ENCODE data around the gene DNAJC21. TPM values are rescaled to one million over a fixed set of nuclear protein-coding genes. Genes with fewer than 3 reads are reported as not detected.
A peak's percentile ranks its signal among the peaks of the same experiment; 100 is the strongest.

DNAJC21 gene
- total and polyA plus RNA-seq, 8 donors = 21.8 to 69.4 (median 31.6) TPM

DNA sequence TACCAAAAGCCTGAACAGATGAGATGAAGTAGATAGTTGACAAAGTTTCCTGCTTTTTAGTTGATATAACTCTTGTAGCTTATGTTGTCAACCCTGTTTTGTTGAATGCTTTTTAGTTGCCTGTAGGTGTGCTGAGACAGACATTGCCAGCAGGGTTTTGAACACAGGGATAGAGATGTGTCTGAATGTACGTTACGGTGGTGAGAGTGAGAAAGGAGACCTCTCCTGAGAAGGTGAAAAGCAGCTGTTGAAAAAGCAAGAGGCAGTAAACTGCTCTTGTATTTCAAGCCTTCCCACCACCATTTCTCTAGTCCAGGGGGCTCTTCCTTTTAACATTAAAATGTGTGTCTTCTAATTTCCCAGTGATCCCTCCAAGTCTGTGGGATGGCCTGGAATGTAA is 14.7 kb downstream of the DNAJC21 start:
- Histone ChIP-seq H3K4me3 (no peak overlapping the region), H3K27me3 (no peaks in the 10 kb centered on the region), H3K9me3 (no peaks in the 10 kb centered on the region), H3K27ac (no peak overlapping the region), H3K4me1 (no peaks in the 10 kb centered on the region), H3K36me3 (peaks cover 38 to 100% (median 93%) of the 10 kb centered on the region in 4 donors)
- TF ChIP-seq, protein P1, sequence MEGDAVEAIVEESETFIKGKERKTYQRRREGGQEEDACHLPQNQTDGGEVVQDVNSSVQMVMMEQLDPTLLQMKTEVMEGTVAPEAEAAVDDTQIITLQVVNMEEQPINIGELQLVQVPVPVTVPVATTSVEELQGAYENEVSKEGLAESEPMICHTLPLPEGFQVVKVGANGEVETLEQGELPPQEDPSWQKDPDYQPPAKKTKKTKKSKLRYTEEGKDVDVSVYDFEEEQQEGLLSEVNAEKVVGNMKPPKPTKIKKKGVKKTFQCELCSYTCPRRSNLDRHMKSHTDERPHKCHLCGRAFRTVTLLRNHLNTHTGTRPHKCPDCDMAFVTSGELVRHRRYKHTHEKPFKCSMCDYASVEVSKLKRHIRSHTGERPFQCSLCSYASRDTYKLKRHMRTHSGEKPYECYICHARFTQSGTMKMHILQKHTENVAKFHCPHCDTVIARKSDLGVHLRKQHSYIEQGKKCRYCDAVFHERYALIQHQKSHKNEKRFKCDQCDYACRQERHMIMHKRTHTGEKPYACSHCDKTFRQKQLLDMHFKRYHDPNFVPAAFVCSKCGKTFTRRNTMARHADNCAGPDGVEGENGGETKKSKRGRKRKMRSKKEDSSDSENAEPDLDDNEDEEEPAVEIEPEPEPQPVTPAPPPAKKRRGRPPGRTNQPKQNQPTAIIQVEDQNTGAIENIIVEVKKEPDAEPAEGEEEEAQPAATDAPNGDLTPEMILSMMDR (IDR thresholded peaks at IDR 0.05) = no peak
- TF ChIP-seq EP300 (IDR thresholded peaks at IDR 0.05) (no peak), POLR2AphosphoS5 (IDR thresholded peaks at IDR 0.05) (no peak), POLR2A (IDR thresholded peaks at IDR 0.05) (no peak)
- intact Hi-C loops (cut with DNase I; ENCODE audit: low total_unique reads) = no loop called here
- 96 to 99% (median 98%) methylated on average over 2 of the region's 2 CpGs for WGBS, 5 donors
- DNase-seq = no peak

DNA sequence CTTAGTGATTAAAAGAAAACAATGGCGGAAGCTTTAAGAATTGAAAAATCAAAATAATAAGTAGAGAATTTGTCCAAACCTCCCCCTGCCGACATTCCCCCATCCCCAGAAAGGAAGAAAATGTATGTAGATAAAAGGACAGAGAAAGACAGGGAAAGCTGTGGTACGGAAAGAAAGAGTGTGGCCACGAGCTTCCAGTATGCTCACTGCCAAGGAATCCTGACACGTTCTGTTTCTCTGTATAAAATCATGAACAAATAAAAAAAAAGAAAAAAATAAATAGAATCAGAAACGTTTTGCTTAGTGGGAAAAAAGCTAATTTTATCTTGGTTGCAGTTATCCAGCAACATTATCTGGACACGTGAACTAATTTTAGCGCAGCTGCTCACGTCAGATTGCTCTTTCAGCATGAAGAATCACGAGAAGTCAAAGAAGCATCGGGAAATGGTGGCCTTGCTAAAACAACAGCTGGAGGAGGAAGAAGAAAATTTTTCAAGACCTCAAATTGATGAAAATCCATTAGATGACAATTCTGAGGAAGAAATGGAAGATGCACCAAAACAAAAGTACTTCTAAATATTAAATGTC is 15.2 kb downstream of the DNAJC21 start:
- 87 to 89% (median 89%) methylated on average over 11 of the region's 11 CpGs for WGBS, 5 donors
- Histone ChIP-seq H3K4me3 (no peak overlapping the region), H3K9me3 (no peaks in the 10 kb centered on the region), H3K27me3 (no peaks in the 10 kb centered on the region), H3K4me1 (no peaks in the 10 kb centered on the region), H3K27ac (no peak overlapping the region), H3K36me3 (peaks cover 38 to 100% (median 93%) of the 10 kb centered on the region in 4 donors)
- intact Hi-C loops (cut with DNase I; ENCODE audit: low total_unique reads) = no loop called here
- TF ChIP-seq POLR2AphosphoS5 (IDR thresholded peaks at IDR 0.05) (no peak), EP300 (IDR thresholded peaks at IDR 0.05) (no peak), POLR2A (IDR thresholded peaks at IDR 0.05) (no peak)
- TF ChIP-seq, protein P1 (IDR thresholded peaks at IDR 0.05) = no peak
- DNase-seq = no peak

DNA sequence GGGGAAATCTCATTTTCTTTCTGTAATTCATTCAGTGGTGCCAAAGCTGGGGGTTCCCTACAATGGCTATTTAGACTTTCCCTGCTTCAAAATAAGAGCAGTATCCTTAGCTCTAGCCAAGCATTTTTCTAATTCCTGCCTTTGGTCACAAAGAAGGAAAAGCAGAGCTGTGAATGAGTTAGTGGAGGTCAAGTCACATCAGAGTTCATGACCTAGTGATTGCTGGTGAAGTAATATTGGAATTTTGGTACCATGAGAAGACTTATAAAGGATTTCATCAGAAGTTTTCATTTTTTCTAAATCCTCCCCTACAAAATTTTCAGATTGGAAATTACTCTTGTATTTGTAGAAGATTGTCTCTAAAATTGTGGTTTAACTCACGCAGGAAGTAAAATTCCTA is 28.0 kb downstream of the DNAJC21 start:
- 93 to 100% (median 97%) methylated on average over 1 of the region's 1 CpG for WGBS, 5 donors
- peaks cover 16 to 44% (median 32%) of the 10 kb centered on the region in 4 donors for H3K36me3 ChIP-seq
- TF ChIP-seq POLR2A (IDR thresholded peaks at IDR 0.05) (no peak), POLR2AphosphoS5 (IDR thresholded peaks at IDR 0.05) (no peak), EP300 (IDR thresholded peaks at IDR 0.05) (no peak)
- TF ChIP-seq, protein P1 (IDR thresholded peaks at IDR 0.05) = no peak
- no peaks in the 10 kb centered on the region for H3K27me3 ChIP-seq
- no peak for DNase-seq
- intact Hi-C loops (cut with DNase I; ENCODE audit: low total_unique reads) = no loop called here
- peaks cover 0 to 3% (median 0%) of the 10 kb centered on the region in 4 donors for H3K4me1 ChIP-seq
- H3K9me3 ChIP-seq = no peaks in the 10 kb centered on the region
- no peak overlapping the region for H3K27ac ChIP-seq
- H3K4me3 ChIP-seq = no peak overlapping the region

DNA sequence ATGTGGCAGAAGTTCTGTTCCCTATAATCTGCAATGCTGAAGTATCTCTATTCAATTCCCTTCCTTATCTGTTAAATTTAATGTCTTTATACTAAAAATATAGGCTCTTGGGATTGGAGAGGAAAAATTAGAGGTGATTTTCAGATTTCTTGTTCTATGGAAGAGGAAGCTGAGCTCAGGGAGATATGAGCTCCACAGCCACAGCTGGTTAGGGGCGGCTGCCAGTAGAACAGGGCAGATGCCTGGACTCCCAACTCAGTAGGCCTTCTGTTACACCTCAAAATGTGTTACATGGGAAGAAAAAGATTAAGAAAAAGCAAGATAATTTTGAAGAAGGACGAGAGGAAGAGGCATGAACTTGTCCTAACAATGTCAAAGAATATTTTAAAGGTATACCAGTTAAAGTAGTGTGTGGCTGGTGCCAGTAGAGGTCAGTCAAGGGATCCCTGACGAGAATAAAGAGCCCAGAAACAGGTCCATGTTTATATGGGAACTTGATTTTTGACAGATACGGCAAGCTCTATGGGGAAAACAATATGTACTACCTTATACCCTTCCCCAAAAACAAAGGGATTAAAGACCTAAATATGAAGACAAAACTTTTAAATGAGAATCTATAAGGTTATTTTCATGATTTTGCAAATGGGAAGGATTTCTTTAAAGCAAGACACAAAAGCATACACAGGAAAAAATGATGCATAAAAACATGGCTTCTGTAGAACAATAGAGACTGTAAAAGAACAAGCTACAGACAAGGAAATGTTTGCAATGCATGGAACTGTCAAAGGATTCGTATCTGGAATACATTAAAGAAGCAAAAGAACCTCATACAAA is 28.7 kb downstream of the DNAJC21 start:
- TF ChIP-seq POLR2AphosphoS5 (IDR thresholded peaks at IDR 0.05) = no peak
- TF ChIP-seq, protein P1 (IDR thresholded peaks at IDR 0.05) = peak in 3 of 7 experiments; percentile 8 to 29 (median 12)
- no peaks in the 10 kb centered on the region for H3K27me3 ChIP-seq
- H3K36me3 ChIP-seq = peaks cover 11 to 36% (median 25%) of the 10 kb centered on the region in 4 donors
- DNase-seq = peak in 1 of 2 donors; percentile 58
- WGBS, 5 donors = 45 to 56% (median 46%) methylated on average over 5 of the region's 5 CpGs
- no peak overlapping the region for H3K4me3 ChIP-seq
- no peaks in the 10 kb centered on the region for H3K9me3 ChIP-seq
- intact Hi-C loops (cut with DNase I; ENCODE audit: low total_unique reads) = no loop called here
- no peak overlapping the region for H3K27ac ChIP-seq
- peaks cover 0 to 3% (median 0%) of the 10 kb centered on the region in 4 donors for H3K4me1 ChIP-seq
